Measurements from ENCODE around the gene TMA7B.
"Not testable (repeated sequence)": the region's sequence is repeated elsewhere in the genome, so short reads cannot be mapped to it uniquely, and the experiment has no call there.

Gene TMA7B

GRCh38 chr22:39933741-39934140 is 26.5 kb upstream of the TMA7B start:
- no peak for DNase-seq

GRCh38 chr22:39935116-39935515 is 25.1 kb upstream of the TMA7B start:
- DNase-seq: no peak

GRCh38 chr22:39935612-39936011 is 24.6 kb upstream of the TMA7B start:
- no peak for DNase-seq

GRCh38 chr22:39936523-39937145 is 23.6 kb upstream of the TMA7B start:
- no peak for DNase-seq

GRCh38 chr22:39937906-39938305 is 22.3 kb upstream of the TMA7B start:
- no peak for DNase-seq

GRCh38 chr22:39938509-39939111 is 21.6 kb upstream of the TMA7B start:
- no peak for DNase-seq

GRCh38 chr22:39939830-39940229 is 20.4 kb upstream of the TMA7B start:
- DNase-seq: no peak

GRCh38 chr22:39940757-39941305 is 19.4 kb upstream of the TMA7B start:
- no peak for DNase-seq

GRCh38 chr22:39941601-39942000 is 18.6 kb upstream of the TMA7B start:
- DNase-seq: no peak

- no peak for DNase-seq
Observed at GRCh38 chr22:39942439-39943230, 17.6 kb upstream of the TMA7B start.

GRCh38 chr22:39943337-39943736 is 16.9 kb upstream of the TMA7B start:
- no peak for DNase-seq

- no peak for DNase-seq
Observed at GRCh38 chr22:39943953-39944872, 16.0 kb upstream of the TMA7B start.

- no peak for DNase-seq
Observed at GRCh38 chr22:39946126-39946502, 14.1 kb upstream of the TMA7B start.

- DNase-seq: no peak
Observed at GRCh38 chr22:39946503-39947219, 13.5 kb upstream of the TMA7B start.

- DNase-seq: no peak
Observed at GRCh38 chr22:39947220-39948216, 12.7 kb upstream of the TMA7B start.

GRCh38 chr22:39949964-39950737 is 10.0 kb upstream of the TMA7B start:
- DNase-seq: no peak

- DNase-seq: not testable (repeated sequence)
Observed at GRCh38 chr22:39951603-39952293, 8.4 kb upstream of the TMA7B start.

- DNase-seq: no peak
Observed at GRCh38 chr22:39952347-39952746, 7.8 kb upstream of the TMA7B start.

GRCh38 chr22:39953101-39953500 is 7.1 kb upstream of the TMA7B start:
- no peak for DNase-seq
